ENCODE measurements around the gene ISX.

- TF ChIP-seq BRF2 (IDR thresholded peaks at IDR 0.05; ENCODE audit: borderline replicate concordance, insufficient read depth, insufficient read length) (no peak), ZFX (CRISPR knock-in tag; IDR thresholded peaks at IDR 0.05) (no peak), PHF8 (IDR thresholded peaks at IDR 0.05; ENCODE audit: borderline replicate concordance, low read length) (no peak)
These were observed 31.0 kb upstream of the ISX start for GRCh38 chr22:35034963-35035362.
